KMS-11 (cell line): ENCODE data around the gene CDH22.

Source experiments
- H2AFZ ChIP-seq: fragments of 200-600 bp; sonication (generic); 2 replicates; pipeline ENCODE4 v1.6.1; 2016; ENCODE audit warnings: antibody characterized with exemption, mixed run types, low read depth
- H3K27ac ChIP-seq: fragments of 200-600 bp; sonication (generic); 2 replicates; pipeline ENCODE4 v1.6.1; 2016; ENCODE audit warnings: mild to moderate bottlenecking, mixed run types
- H3K27me3 ChIP-seq: fragments of 200-600 bp; sonication (generic); 2 replicates; pipeline ENCODE4 v1.6.1; 2017; ENCODE audit warnings: mild to moderate bottlenecking, low read depth, mixed run types, moderate library complexity; ENCODE audit not compliant: insufficient read depth
- H3K36me3 ChIP-seq: fragments of 200-600 bp; sonication (generic); 2 replicates; pipeline ENCODE4 v1.6.1; 2017; ENCODE audit warnings: mild to moderate bottlenecking, mixed run types; ENCODE audit not compliant: insufficient read depth
- H3K4me1 ChIP-seq: fragments of 200-600 bp; sonication (generic); 2 replicates; pipeline ENCODE4 v1.6.1; 2016; ENCODE audit warnings: mild to moderate bottlenecking, low read depth, mixed run types; ENCODE audit not compliant: poor library complexity, severe bottlenecking
- H3K4me2 ChIP-seq: fragments of 200-600 bp; sonication (generic); 2 replicates; pipeline ENCODE4 v1.7.0; 2016; ENCODE audit warnings: mild to moderate bottlenecking, mixed run types
- H3K4me3 ChIP-seq: fragments of 200-600 bp; sonication (generic); IDR thresholded peaks from 2 replicates; pipeline ENCODE4 v1.6.1; 2017; ENCODE audit warnings: low read depth, low read length, mixed read lengths; ENCODE audit not compliant: insufficient read depth
- H3K79me2 ChIP-seq: fragments of 200-600 bp; sonication (generic); 2 replicates; pipeline ENCODE4 v1.6.1; 2016; ENCODE audit warnings: low read depth, mixed run types; ENCODE audit not compliant: insufficient read depth
- H3K9ac ChIP-seq: fragments of 200-600 bp; sonication (generic); 2 replicates; pipeline ENCODE4 v1.6.1; 2016; ENCODE audit warnings: mild to moderate bottlenecking, mixed run types
- H4K20me1 ChIP-seq: fragments of 200-600 bp; sonication (generic); 2 replicates; pipeline ENCODE4 v1.6.1; 2016; ENCODE audit warnings: mild to moderate bottlenecking, mixed run types; ENCODE audit not compliant: insufficient read depth
- TF ChIP-seq, protein P1 (sequence below): fragments of 200-600 bp; sonication (generic); conservative IDR thresholded peaks from 2 replicates; pipeline ENCODE4 v1.6.1; 2017; ENCODE audit warnings: low read depth, mild to moderate bottlenecking, antibody characterized with exemption, low read length, moderate library complexity, mixed read lengths

Gene CDH22

DNA sequence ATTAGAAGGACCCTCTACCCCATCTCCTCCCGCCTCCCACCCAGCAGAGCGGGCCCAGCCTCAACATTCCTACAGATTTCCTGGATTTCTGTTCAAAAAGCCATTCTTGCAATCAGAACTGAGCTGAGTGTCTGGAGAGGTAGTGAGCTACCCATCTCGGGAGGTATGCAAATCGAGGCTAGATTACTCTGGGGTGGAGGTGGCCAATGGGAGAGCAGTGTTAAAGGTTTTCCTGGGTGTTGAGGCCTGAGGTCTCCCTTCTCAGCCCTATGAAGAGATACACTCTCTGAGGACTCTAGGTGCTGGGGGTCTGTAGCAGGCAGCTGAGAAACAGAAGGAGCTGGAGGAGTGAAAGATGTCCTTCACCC lies 133.2 kb downstream of the CDH22 start:
- Histone ChIP-seq H2AFZ (no peak overlapping the region), H3K9ac (no peak overlapping the region), H3K27me3 (peaks cover 93% of the 10 kb centered on the region), H3K4me3 (no peak overlapping the region), H3K27ac (no peak overlapping the region), H3K4me1 (no peaks in the 10 kb centered on the region), H3K4me2 (no peak overlapping the region), H3K79me2 (no peaks in the 10 kb centered on the region), H4K20me1 (no peaks in the 10 kb centered on the region), H3K36me3 (no peaks in the 10 kb centered on the region)
- TF ChIP-seq, protein P1, sequence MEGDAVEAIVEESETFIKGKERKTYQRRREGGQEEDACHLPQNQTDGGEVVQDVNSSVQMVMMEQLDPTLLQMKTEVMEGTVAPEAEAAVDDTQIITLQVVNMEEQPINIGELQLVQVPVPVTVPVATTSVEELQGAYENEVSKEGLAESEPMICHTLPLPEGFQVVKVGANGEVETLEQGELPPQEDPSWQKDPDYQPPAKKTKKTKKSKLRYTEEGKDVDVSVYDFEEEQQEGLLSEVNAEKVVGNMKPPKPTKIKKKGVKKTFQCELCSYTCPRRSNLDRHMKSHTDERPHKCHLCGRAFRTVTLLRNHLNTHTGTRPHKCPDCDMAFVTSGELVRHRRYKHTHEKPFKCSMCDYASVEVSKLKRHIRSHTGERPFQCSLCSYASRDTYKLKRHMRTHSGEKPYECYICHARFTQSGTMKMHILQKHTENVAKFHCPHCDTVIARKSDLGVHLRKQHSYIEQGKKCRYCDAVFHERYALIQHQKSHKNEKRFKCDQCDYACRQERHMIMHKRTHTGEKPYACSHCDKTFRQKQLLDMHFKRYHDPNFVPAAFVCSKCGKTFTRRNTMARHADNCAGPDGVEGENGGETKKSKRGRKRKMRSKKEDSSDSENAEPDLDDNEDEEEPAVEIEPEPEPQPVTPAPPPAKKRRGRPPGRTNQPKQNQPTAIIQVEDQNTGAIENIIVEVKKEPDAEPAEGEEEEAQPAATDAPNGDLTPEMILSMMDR, result no peak

DNA sequence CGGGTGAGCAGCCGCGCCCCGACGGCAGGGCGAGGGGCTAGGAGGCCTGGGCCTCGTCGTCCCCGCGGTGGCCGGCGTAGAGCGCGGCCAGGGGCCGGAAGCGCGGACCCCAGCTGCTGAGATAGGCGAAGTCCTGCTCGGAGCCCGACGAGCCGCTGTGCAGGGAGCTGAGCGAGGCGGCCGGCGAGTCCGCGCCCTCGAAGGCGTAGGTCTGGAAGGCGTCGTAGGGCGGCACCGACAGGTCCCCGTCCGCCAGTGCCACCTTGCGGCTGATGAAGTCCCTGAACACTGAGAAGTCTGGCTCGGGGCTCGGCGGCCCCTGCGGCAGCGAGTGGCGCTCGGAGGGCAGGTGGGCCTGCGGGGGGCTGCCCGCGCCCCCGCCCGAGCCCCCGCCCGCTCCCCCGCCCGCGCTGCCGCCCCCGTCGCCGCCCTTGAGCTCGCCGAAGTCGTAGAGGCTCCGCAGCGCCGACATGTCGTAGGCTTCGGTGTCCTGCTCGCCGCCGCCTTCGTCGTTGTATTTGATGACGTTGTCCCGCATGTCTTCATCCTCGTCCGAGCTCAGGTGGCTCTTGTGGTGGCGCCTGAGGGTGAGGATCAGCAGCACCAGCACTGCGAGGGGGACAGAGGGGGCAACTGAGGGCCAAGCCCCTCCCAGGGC lies 133.7 kb downstream of the CDH22 start:
- H4K20me1 ChIP-seq, result no peaks in the 10 kb centered on the region
- TF ChIP-seq, protein P1, result no peak
- H3K9ac ChIP-seq, result no peak overlapping the region
- H3K27ac ChIP-seq, result no peak overlapping the region
- peaks cover 93% of the 10 kb centered on the region for H3K27me3 ChIP-seq
- no peak overlapping the region for H3K4me2 ChIP-seq
- no peaks in the 10 kb centered on the region for H3K36me3 ChIP-seq
- no peaks in the 10 kb centered on the region for H3K4me1 ChIP-seq
- H2AFZ ChIP-seq, result no peak overlapping the region
- H3K4me3 ChIP-seq, result no peak overlapping the region
- H3K79me2 ChIP-seq, result no peaks in the 10 kb centered on the region

DNA sequence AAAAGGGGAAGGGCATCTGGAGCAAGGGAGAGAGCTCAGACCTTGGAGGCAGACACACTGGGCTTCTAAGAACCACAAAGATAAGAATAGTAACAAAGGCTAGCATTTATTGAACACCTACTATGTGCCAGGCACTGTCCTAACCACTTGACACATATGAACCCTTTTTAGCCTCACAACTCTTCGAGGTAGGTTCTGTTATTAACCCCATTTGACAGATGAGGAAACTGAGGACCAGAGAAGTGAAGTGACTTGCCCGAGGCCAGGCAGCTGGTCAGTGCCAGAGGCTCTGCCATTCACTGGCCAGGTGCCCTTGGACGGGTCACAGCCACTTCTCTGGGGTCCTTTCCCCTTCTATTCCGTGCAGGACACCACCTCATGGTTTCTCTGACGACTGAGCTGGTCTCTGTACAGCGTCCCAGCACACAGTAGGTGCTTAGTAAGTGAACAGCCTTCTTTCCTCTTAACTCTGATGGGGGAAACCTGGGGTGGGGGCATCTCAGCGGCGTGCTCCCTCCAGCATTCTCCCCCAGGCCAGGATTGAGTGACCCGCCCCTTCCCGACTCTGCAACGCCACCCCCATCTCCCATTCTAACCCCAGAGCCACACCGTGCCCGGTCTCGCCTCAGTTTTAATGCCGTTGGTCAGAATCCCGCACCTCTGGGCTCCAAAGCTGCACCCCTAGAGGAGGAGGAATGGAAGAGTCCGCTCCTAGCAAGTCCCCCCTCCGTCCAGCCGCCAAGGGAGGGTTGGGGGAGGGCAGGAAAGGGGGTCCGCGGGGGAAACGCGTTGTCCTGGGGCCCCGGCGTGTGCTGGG lies 134.4 kb downstream of the CDH22 start:
- H3K27me3 ChIP-seq, result peaks cover 93% of the 10 kb centered on the region
- H3K4me2 ChIP-seq, result no peak overlapping the region
- no peaks in the 10 kb centered on the region for H3K4me1 ChIP-seq
- no peaks in the 10 kb centered on the region for H3K36me3 ChIP-seq
- no peaks in the 10 kb centered on the region for H4K20me1 ChIP-seq
- TF ChIP-seq, protein P1, result no peak
- no peak overlapping the region for H2AFZ ChIP-seq
- H3K79me2 ChIP-seq, result no peaks in the 10 kb centered on the region
- H3K27ac ChIP-seq, result no peak overlapping the region
- H3K4me3 ChIP-seq, result no peak overlapping the region
- H3K9ac ChIP-seq, result no peak overlapping the region

DNA sequence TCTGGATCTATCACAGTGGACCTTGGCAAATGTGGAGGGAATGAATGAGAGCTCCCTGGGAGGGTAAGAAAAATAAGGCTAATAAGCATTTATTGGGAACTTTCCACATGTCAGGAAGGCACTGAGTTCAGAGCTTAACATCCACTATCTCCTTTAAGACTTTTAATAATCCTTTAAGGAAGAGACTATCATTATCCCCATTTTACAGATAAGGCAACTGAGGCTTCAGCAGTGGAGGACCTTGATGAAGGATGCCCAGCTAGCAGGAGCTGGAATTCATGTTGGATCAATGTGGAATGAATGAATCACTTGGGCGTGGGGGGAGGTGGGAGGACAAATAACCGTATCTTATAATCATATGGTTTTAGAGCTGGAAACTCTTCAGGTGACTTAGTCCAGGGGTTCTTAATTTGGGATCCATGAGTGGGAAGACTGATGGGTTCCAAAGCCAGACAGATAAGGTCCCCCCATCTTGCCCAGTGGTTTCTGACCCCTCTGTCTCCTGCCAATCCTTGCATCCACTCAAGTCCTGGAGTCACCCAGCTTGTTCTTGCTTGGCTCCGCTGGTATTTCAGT lies 135.2 kb downstream of the CDH22 start:
- no peak overlapping the region for H3K4me2 ChIP-seq
- H3K27me3 ChIP-seq, result peaks cover 85% of the 10 kb centered on the region

More for the DNA sequence above, 135.2 kb downstream of the CDH22 start:
- Histone ChIP-seq H3K4me3 (no peak overlapping the region), H3K36me3 (no peaks in the 10 kb centered on the region), H3K79me2 (no peaks in the 10 kb centered on the region), H3K27ac (no peak overlapping the region), H2AFZ (no peak overlapping the region), H4K20me1 (no peaks in the 10 kb centered on the region), H3K4me1 (no peaks in the 10 kb centered on the region), H3K9ac (no peak overlapping the region)
- TF ChIP-seq, protein P1, result no peak
